GM08714 (cell line): ENCODE data around the gene SCAPER.

Experiments used
- H3K4me3 ChIP-seq: fragments of 200-500 bp; sonication (Bioruptor generic); 2 replicates; pipeline ENCODE4 v1.5.1; 2014; ENCODE audit warnings: mild to moderate bottlenecking, low read length, inconsistent platforms
- ZNF274 ChIP-seq: IDR thresholded peaks from 2 replicates; pipeline ENCODE4 v1.6.1; 2012; ENCODE audit warnings: mild to moderate bottlenecking, low read depth, low read length

SCAPER gene

GRCh38 chr15:76429661-76430060, 475.5 kb downstream of the SCAPER start:
- no peak for TF ChIP-seq ZNF274
- no peak overlapping the region for H3K4me3 ChIP-seq

GRCh38 chr15:76426941-76427340, 478.2 kb downstream of the SCAPER start:
- H3K4me3 ChIP-seq, result no peak overlapping the region
- TF ChIP-seq ZNF274, result no peak

GRCh38 chr15:76418352-76419140, 486.6 kb downstream of the SCAPER start:
- TF ChIP-seq ZNF274, result no peak
- no peak overlapping the region for H3K4me3 ChIP-seq

DNA sequence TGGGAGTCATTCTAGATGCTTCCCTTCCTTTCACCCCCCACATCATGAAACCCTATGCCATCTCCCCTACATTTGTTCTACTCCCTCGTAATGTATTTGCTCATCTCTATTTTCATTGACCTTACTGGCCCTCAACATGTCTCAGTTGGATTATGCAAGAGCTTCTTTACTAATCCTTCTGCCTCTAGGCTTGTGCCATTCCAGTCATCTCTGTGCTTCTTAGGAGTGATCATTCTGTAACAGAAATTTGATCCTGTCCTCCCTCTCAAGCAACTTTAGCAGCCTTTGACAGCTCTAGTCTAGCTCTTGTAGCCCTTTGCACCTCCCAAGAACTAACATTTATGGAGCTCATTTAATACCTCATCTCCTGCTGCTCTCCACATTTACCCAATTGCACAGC, 503.9 kb downstream of the SCAPER start:
- no peak overlapping the region for H3K4me3 ChIP-seq
- no peak for TF ChIP-seq ZNF274

- H3K4me3 ChIP-seq, result no peak overlapping the region
- TF ChIP-seq ZNF274, result no peak
Observed at GRCh38 chr15:76398317-76399104, 506.6 kb downstream of the SCAPER start.

- H3K4me3 ChIP-seq, result no peak overlapping the region
- no peak for TF ChIP-seq ZNF274
Observed at GRCh38 chr15:76393614-76394013, 511.5 kb downstream of the SCAPER start.

DNA sequence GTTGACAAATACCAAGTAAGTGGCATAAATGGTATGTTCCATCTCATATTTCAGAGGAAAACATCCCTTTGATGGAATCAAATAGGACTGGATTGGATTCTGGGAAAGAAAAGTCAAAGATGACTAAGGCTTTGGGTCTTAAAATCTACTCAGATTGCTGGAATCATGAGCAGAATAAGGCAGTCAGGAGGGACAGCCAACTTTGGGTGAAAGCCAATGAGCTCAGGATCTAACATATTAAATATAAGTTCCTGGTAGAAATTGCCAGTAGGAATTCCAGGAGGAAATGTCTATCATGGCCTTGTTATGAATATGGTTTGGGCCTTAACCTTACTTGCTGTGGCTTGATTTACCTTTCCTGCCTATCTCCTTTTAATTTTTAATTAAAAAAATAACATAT, 513.3 kb downstream of the SCAPER start:
- no peak overlapping the region for H3K4me3 ChIP-seq
- TF ChIP-seq ZNF274, result no peak

DNA sequence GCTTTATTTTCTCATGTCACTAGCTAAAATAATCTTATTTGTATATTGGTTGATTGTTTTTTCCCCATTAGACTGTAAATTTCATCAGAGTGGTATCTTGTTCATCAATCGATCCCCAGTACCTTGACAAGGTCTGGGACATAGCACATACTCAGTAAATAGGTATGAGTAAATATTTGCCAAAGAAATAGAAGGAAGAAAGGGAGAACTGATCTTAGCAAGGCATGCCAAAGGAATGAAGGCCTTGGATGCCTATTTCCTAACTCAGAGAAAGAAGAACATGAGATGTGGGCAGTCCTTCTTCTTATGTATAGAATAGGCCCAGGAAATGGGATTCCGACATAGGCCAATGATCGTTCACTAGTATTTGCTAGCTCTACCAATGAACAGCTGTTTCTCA, 513.8 kb downstream of the SCAPER start:
- TF ChIP-seq ZNF274, result no peak

DNA sequence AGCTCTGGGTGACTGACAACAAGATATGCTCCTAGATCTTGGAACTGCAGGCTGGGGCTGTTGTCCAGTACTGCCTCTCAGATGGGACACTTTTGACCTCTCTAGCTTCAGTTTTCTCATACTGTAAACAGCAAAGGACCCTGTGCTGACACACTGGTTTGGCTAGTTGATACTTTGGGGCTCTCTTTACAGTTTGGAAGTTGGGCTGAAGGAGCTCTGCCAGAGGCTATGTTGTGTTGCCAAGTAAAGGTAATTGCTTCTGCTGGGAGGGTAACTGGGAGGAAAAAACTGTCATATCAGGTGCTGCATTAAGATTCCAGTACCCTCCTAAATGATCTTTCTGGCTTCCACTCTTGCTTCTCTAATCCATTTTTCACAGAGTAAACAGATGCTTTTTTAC, 514.6 kb downstream of the SCAPER start:
- H3K4me3 ChIP-seq, result no peak overlapping the region
- no peak for TF ChIP-seq ZNF274

More for the DNA sequence above, 513.8 kb downstream of the SCAPER start:
- H3K4me3 ChIP-seq, result no peak overlapping the region

- TF ChIP-seq ZNF274, result no peak
- H3K4me3 ChIP-seq, result no peak overlapping the region
Observed at GRCh38 chr15:76386926-76387325, 518.2 kb downstream of the SCAPER start.

GRCh38 chr15:76386178-76386577, 519.0 kb downstream of the SCAPER start:
- no peak for TF ChIP-seq ZNF274
- no peak overlapping the region for H3K4me3 ChIP-seq

DNA sequence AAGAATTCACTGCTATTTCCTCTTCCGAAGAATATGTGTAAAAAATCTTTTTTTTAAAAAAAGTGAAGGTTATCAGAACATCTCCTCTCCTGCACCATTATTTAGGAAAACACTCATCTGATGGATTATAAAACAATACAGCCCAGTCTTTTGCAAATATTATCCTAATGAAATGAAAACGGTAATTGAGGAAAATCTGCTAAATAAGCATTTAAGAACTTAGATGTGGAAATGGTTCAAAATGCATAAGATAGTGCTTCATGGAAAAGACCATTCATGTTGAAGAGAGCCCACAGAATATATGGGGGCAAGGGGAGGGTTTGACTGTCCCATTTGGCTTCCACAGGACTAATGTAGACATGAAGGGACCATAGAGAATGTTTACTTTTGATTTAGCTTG, 520.7 kb downstream of the SCAPER start:
- no peak overlapping the region for H3K4me3 ChIP-seq
- TF ChIP-seq ZNF274, result no peak

- no peak for TF ChIP-seq ZNF274
- no peak overlapping the region for H3K4me3 ChIP-seq
Observed at GRCh38 chr15:76382987-76383728, 522.0 kb downstream of the SCAPER start.

- no peak overlapping the region for H3K4me3 ChIP-seq
- no peak for TF ChIP-seq ZNF274
Observed at GRCh38 chr15:76381366-76381765, 523.8 kb downstream of the SCAPER start.
